ENCODE data around the gene SMAD7.
A peak's percentile ranks its signal among the peaks of the same experiment; 100 is the strongest.

SMAD7 gene

GRCh38 chr18:48947092-48947491, 3.7 kb downstream of the SMAD7 start:
- DNase-seq (ENCODE audit: low read depth in 1 of 2, low spot score in 1 of 2): no peak

- DNase-seq (ENCODE audit: low read depth in 1 of 2, low spot score in 1 of 2): no peak
Measured at GRCh38 chr18:48946329-48946835, 4.4 kb downstream of the SMAD7 start.

- DNase-seq (ENCODE audit: low read depth in 1 of 2, low spot score in 1 of 2): no peak
Measured at GRCh38 chr18:48945953-48946217, 4.9 kb downstream of the SMAD7 start.

- no peak for DNase-seq (ENCODE audit: low read depth in 1 of 2, low spot score in 1 of 2)
Measured at GRCh38 chr18:48944634-48945033, 6.1 kb downstream of the SMAD7 start.

- DNase-seq (ENCODE audit: low read depth in 1 of 2, low spot score in 1 of 2): no peak
Measured at GRCh38 chr18:48943736-48944527, 6.8 kb downstream of the SMAD7 start.

GRCh38 chr18:48943333-48943732, 7.4 kb downstream of the SMAD7 start:
- DNase-seq (ENCODE audit: low read depth in 1 of 2, low spot score in 1 of 2): no peak

GRCh38 chr18:48942554-48943261, 8.1 kb downstream of the SMAD7 start:
- DNase-seq (ENCODE audit: low read depth in 1 of 2, low spot score in 1 of 2): no peak

GRCh38 chr18:48942086-48942485, 8.7 kb downstream of the SMAD7 start:
- DNase-seq (ENCODE audit: low read depth in 1 of 2, low spot score in 1 of 2): no peak

- no peak for DNase-seq (ENCODE audit: low read depth in 1 of 2, low spot score in 1 of 2)
Measured at GRCh38 chr18:48941672-48942071, 9.1 kb downstream of the SMAD7 start.

- peak; percentile 56 to 71 for DNase-seq (ENCODE audit: low read depth in 1 of 2, low spot score in 1 of 2)
Measured at GRCh38 chr18:48940854-48941611, 9.7 kb downstream of the SMAD7 start.

- no peak for DNase-seq (ENCODE audit: low read depth in 1 of 2, low spot score in 1 of 2)
Measured at GRCh38 chr18:48939205-48940097, 11.3 kb downstream of the SMAD7 start.

- no peak for DNase-seq (ENCODE audit: low read depth in 1 of 2, low spot score in 1 of 2)
Measured at GRCh38 chr18:48938827-48939204, 11.9 kb downstream of the SMAD7 start.

GRCh38 chr18:48937869-48938750, 12.7 kb downstream of the SMAD7 start:
- no peak for DNase-seq (ENCODE audit: low read depth in 1 of 2, low spot score in 1 of 2)

GRCh38 chr18:48935433-48935774, 15.4 kb downstream of the SMAD7 start:
- DNase-seq (ENCODE audit: low read depth in 1 of 2, low spot score in 1 of 2): no peak

- DNase-seq (ENCODE audit: low read depth in 1 of 2, low spot score in 1 of 2): no peak
Measured at GRCh38 chr18:48934723-48935432, 15.9 kb downstream of the SMAD7 start.

- no peak for DNase-seq (ENCODE audit: low read depth in 1 of 2, low spot score in 1 of 2)
Measured at GRCh38 chr18:48934415-48934722, 16.4 kb downstream of the SMAD7 start.

- no peak for DNase-seq (ENCODE audit: low read depth in 1 of 2, low spot score in 1 of 2)
Measured at GRCh38 chr18:48933578-48934414, 17.0 kb downstream of the SMAD7 start.

GRCh38 chr18:48932822-48933510, 17.8 kb downstream of the SMAD7 start:
- DNase-seq (ENCODE audit: low read depth in 1 of 2, low spot score in 1 of 2): no peak
